Measurements from ENCODE around the gene SLC2A5.

GRCh38 chr1:8989821-8990220 is 79.6 kb downstream of the SLC2A5 start:
- TF ChIP-seq SUZ12 (IDR thresholded peaks at IDR 0.05; ENCODE audit: extremely low read depth, insufficient read depth, insufficient read length) (no peak), ZNF274 (IDR thresholded peaks at IDR 0.05; ENCODE audit: low read depth, low read length) (no peak), YY1 (IDR thresholded peaks at IDR 0.05; ENCODE audit: insufficient read depth, insufficient read length) (no peak)
